HG02759 (cell line): Measurements from ENCODE around the gene ZNG1A.
"Not testable (repeated sequence)": the region's sequence is repeated elsewhere in the genome, so short reads cannot be mapped to it uniquely, and the experiment has no call there.

Source experiments
- ATAC-seq: cut with Tn5 transposase; IDR thresholded peaks from one replicate; pipeline ENCODE4 v1.9.1; 2021; ENCODE audit warnings: mild to moderate bottlenecking, moderate library complexity; ENCODE audit not compliant: unreplicated experiment

Gene ZNG1A

DNA sequence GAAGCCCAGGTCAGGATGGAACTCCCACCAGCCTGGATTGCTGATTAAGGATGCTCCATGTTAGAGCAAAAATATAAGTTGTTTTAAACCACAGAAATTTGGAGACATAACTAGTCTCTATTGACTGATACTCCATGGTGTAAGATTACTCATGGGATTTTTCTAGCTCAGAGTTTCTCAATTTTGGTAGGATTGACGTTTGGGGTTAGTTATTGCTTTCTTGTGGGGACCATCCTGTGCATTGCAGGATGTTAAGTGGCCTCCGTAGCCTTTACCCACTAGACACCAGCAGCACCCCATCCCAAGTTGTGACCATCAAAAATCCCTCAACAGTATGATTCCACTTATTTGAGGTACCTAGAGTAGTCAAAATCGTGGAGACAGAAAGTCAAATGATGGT, 80.1 kb downstream of the ZNG1A start:
- not testable (repeated sequence) for ATAC-seq

DNA sequence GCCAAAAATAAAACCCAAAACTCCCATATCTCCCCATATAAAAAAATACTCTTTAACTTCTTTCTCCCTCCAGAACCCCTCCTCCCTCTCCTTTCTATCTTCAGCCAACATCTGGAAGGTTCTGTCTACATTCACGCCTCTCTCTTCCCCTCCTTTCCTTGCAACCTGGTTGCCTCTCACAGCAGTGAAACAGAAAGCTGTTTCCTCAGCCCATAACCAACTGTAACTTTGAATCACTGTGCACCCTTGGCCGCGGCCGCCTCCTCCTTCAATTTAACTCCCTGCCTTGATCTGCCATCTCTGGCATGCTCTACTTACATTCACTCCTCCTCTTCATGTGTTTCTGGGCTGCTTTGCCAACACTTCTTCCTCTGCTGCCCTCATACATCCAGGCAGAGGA, 83.9 kb downstream of the ZNG1A start:
- ATAC-seq: not testable (repeated sequence)

DNA sequence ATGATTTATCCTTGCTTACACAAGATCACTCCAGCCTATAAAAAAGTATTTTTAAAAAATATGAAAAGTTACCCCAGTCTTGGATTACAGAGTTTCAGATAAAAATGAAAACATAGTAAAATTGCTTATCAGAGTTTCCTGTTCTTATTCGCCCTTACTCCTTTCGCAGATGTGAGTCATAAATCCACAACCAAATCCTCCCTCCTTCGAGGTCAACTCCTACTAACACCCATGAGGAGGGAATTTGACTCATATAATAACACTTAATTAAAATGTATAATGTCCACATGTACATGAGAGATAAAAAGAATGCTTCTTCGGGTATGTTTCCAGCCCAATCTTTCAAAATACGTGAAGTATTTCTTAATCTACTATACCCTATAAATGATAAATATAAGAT, 84.5 kb downstream of the ZNG1A start:
- not testable (repeated sequence) for ATAC-seq

DNA sequence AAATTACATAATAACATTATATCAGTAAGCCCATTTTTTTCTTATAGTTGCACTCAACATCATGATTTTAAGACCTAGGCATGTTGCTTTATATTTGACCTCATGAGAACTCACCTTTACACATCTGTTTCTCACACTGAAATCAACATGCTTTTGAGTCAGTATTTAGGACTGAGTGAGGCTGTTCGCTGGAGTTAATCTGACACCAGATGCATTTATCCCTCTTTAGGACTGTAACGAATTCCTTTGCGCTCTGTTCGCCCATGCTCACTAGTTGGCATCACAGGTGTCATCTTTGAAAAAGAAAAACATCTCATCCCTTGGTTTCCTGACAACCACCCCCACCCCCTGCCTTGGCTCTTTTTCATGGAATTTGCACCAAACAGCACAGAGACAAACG, 84.9 kb downstream of the ZNG1A start:
- ATAC-seq: not testable (repeated sequence)

DNA sequence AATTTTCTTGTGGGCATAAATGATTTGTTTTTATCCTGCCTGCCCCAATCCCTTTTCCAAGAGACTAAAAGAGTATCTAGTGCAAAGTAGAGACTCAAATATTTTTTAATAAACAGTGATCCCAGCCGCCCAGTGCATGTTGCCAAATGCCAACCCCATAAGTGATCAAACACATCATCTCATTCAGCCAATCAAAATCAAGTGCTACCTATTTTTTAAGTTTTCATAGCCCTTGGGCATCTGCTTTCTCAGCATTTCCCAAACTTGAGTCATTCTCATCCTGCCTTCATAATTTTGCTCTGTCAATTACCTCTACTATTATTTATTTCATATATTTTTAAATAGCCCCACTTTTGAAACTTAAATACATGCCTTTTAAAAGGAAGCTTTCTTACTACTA, 88.0 kb downstream of the ZNG1A start:
- not testable (repeated sequence) for ATAC-seq

DNA sequence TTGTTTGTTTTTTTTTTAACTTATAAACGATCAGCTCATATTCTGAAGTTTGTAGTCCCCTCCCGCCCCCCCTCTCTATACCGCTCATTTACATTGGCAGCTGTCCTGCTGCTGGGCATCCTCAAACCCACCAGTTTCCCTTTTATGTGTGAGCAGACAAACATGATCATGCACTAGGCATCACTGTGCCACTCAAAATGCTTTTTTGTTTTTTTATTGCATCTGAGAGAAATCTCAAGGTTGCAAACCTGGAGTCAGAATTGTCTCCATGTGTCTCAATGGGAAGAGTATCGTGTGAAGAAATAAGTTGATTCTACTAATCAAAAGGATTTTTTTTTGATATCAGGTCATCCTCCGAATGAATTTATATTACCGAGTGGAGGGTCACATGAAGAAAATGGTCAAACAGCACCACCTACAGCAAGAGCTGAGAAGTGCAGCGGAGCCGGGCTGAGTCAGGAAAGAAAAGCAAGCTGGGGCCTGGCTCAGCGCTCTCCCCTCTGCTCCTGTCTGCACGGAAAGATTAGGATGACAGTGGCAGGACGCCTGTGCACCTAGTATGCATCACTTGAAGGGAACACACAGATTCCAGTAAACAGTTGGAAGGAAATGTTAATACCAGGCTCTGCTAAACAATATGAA, 90.3 kb downstream of the ZNG1A start:
- peak; percentile 91 for ATAC-seq

DNA sequence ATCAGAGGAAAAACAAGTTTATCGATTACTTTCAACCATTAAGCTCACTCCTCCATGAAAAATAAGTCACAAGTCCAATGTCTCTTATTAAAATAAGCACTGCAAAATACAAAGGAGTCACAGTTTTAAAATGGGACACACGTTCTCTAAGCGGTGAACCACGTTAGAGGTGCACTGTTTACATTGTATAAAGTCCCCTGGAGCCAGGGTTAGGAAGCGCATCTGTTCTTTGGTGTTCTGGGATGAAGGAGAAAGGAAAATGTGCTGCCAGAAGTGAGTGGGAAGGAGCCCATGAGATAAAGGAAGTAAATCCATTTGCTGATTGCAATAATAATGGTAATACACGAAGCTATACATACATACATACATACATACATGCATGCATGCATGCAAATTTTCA, 91.0 kb downstream of the ZNG1A start:
- ATAC-seq: not testable (repeated sequence)

DNA sequence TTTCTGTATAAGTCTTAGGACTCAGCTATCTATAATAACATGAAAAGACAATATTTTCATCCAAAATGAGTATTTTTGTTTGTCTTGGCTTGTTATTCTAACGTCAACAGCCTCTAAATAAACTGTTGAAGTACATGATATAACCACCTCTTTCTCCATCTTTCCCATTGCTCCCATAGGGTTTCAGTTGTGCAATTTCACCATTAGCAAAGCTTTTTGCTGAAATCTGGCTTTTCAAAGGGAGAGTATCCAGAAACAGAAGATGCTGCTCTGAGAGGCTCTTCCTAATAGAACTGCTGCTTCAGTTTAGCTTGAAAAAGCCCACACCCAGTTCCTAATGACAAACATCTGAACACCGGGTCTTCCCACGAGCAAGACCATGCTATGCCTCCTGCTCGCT, 91.8 kb downstream of the ZNG1A start:
- ATAC-seq: not testable (repeated sequence)

DNA sequence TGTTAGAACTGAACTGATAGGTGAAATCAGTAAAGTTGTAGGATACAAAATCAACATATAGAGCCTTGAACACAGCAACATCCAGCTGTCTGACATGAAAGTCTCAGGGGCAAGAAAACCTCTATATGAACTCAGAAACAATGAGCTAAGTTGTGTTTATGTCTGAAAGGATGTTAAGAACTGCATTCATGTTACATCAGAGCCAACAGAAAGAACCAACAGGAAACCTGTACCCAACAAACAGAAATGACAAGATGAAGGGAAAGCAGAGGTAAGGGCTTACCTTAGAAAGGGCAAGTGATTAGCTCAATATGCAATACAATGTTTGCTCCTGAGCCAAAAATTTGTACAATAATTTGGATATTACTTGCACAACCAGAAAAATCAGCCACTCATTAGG, 92.2 kb downstream of the ZNG1A start:
- ATAC-seq: not testable (repeated sequence)

DNA sequence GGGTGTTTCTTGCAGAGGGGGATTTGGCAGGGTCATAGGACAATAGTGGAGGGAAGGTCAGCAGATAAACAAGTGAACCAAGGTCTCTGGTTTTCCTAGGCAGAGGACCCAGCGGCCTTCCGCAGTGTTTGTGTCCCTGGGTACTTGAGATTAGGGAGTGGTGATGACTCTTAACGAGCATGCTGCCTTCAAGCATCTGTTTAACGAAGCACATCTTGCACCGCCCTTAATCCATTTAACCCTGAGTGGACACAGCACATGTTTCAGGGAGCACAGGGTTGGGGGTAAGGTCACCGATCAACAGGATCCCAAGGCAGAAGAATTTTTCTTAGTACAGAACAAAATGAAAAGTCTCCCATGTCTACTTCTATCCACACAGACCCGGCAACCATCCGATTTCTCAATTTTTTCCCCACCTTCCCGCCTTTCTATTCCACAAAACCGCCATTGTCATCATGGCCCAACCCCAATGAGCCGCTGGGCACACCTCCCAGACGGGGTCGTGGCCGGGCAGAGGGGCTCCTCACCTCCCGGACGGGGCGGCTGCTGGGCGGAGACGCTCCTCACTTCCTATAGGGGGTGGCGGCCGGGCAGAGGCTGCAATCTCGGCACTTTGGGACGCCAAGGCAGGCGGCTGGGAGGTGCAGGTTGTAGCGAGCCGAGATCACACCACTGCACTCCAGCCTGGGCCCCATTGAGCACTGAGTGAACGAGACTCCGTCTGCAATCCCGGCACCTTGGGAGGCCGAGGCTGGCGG, 95.7 kb downstream of the ZNG1A start:
- not testable (repeated sequence) for ATAC-seq

DNA sequence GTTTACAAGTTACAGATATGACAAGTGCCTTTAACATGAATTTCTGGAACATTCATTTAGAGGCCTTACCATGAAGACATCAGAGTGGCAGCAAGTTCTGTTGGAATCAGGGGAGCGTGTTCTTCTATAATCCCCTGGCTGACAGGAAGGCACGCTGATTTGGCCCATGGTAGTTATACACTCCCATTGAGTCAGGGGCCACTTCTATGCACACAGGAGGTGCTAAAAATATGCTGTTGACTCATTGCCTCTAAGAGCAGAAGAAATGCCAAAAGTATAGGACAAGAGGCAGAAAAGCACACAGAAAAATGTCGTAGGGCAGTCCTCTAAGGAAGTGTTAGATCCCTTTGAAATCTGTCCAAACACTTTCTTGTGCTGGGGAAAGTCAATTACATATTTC, 100.5 kb downstream of the ZNG1A start:
- not testable (repeated sequence) for ATAC-seq

DNA sequence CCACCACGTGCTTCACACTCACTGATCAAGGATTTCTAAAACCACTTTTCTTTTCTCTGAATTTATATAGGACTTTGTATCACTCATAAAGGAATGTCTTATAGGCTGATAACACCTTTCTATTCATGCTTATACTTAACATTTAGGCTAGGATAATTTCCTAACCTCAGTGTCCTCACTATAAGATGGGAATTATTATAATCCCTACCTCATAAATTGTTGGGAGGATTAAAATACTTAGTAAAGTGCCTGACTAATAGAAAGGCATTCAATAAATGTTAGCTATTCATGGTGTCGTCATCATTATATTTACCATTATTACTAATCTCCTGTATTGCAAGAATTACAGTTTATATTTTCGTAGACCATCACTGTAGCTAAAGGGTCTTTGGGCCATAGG, 102.5 kb downstream of the ZNG1A start:
- ATAC-seq: not testable (repeated sequence)

DNA sequence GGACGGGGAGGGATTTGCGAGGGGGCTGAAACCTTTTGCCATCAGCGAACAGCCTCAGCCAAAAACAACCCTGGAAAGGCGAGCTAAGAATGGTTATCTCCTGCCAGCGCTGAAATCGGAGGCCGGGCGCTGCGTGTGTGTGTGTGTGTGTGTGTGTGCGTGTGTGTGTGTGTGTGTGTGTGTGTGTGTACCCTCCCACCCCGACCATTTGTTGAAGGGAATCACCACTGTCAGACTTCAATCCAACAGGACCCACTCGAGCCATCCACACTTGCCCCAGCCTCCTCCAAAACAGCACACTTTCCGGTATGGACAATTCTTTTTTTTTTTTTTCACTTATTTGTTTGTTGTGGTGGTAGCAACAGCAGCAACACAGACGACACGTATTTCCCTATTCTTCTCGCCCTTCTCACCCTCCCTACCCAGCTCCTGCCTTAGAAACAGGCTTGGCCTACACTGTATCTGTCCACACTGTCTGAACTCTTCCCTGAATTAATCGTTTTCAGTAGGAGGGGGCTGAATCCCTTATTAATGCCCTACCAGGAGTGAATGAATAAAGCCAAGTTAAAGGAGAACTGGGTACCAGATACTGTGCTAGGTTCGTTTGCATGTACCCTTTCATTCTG, 104.8 kb downstream of the ZNG1A start:
- ATAC-seq: not testable (repeated sequence)

DNA sequence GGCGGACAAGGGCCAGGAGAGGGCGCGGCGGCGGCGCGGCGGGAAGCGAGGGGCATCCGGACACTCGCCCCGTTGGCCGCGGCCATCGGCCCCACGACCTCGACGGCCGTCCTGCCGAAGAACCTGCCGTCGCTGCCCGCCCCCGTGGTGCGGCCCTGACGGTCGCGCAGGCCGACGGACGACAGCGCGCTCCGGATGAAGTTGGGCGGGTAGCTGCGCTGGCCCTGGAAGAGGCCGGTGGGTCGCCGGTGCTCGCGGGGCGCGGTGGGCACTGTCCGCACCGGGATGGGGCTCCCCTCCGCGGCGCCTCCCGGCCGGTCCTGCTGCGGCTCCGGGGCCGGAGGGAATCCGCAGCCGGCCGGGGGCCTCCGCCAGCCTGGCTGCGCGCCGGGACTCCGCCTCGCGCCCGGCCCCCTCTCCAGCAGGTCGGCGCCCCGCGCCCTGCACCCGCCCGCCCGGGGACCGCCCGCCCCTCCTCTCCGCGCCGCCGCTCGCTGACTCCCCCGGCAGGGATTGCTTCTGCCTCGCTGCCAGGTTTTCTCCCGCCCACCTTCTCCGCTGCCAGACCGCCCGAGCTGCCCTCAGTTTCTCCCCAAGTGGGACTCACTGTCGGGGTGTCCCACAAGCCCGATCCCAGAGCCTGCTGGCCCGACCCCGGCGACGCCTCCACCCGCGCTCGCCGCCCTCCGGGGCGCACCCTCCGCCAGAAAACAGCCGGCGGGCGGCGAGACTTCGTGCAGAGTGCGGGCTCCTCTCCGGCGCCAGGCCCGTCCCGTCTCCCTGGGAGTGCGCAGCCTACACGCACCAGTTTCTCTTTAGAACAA, 105.6 kb downstream of the ZNG1A start:
- ATAC-seq: not testable (repeated sequence)
